KBM-7 (cell line): ENCODE measurements around the gene AACS.
"Not testable (repeated sequence)": the region's sequence is repeated elsewhere in the genome, so short reads cannot be mapped to it uniquely, and the experiment has no call there.

ENCODE experiments used
- DNase-seq: peaks from one replicate; pipeline ENCODE4 v3.0.0-alpha.2; 2015
- in situ Hi-C: fragments of 300-500 bp; cut with MboI; formaldehyde crosslinking; loops from 2 replicates; pipeline ENCODE4 v1.14.3; 2020; ENCODE audit warnings: low sequenced_read_pairs, low pct_unique_long_range_greater_than_20kb, mixed read lengths

Gene AACS

DNA sequence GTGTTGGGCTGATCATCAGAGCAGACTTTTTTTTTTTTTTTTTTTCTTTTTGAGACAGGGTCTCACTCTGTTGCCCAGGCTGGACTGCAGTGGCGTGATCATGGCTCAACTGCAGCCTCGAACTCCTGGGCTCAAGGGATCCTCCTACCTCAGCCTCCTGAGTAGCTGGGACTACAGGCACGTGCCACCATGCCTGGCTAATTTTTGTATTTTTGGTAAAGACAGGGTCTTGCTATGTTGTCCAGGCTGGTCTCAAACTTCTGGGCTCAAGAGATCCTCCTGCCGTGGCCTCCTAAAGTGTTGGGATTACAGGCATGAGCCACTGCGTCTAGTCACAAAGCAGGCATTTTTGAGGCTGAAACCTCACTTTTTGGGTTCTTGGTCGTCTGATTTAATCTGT, 23.0 kb downstream of the AACS start:
- DNase-seq, in situ Hi-C loops: not testable (repeated sequence)

DNA sequence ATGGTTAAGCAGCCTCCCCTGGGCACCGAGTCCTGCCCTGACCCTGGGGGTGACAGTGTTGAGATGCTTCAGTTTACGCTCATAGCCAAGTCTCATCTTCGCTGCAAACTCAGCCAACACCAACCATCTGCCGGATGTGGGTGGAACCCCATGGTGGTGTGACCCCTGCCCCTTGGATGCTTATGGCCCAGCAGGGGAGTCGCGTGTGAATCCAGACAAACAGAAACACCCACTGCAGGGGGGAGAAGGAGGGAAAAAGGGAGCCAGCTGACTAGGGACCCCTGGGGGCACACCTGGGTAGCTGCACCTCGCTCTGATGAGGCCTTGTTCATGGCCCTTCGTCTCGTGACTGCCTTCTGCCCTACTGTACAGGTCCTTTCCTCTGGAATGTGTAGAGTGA, 23.8 kb downstream of the AACS start:
- in situ Hi-C loops, result no loop called here

DNA sequence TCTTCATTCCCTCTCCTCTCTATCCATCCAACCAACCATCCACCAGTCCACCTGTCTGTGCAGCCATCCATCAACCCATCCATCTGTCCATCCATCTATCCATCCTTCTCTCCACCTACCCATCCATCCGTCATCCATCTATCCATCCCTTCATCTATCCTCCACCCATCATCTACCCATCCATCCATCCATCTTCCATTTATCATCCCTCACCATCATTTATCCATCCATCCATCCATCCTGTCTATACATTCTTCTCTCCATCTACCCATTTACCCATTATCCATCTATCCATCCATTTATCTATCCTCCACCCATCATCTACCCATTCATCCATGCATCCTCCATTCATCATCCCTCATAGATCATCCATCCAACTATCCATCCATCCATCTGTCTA, 24.4 kb downstream of the AACS start:
- in situ Hi-C loops, result no loop called here

More for the DNA sequence above, 23.8 kb downstream of the AACS start:
- no peak for DNase-seq

DNA sequence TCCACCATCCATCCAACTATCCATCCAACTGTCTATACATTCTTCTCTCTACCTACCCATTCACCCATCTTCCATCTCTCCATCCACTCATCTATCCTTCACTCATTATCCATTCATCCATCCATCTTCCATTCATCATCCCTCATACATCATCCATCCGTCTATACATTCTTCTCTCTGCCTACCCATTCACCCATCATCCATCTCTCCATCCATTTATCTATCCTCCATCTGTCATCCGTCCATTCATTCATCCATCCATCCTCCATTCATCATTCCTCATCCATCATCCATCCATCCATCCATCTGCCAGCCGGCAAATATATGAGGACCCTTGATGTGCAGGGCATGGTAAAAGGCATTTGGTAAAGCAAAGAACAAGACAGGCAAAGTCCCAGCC, 25.2 kb downstream of the AACS start:
- no peak for DNase-seq
- in situ Hi-C loops, result no loop called here

More for the DNA sequence above, 24.4 kb downstream of the AACS start:
- DNase-seq, result no peak

DNA sequence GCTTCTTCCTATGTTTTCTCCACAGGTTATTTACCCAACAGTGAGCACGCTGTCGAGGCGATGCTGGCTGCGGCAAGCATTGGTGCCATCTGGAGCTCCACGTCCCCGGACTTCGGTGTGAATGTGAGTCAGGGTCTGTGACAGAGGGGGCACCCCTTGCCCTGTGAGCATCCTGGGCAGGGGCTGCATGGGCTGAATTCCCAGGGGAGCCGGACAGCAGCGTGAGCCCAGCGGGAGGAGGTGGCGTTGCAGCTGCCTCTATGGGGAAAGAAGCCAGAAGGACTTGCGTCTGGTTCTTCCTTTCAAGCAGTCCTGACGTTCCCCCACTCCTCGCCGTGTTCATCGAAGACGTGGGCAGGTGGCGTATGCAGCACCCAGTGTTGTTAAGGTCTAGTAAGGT, 26.2 kb downstream of the AACS start:
- in situ Hi-C loops, result no loop called here
- DNase-seq, result no peak

DNA sequence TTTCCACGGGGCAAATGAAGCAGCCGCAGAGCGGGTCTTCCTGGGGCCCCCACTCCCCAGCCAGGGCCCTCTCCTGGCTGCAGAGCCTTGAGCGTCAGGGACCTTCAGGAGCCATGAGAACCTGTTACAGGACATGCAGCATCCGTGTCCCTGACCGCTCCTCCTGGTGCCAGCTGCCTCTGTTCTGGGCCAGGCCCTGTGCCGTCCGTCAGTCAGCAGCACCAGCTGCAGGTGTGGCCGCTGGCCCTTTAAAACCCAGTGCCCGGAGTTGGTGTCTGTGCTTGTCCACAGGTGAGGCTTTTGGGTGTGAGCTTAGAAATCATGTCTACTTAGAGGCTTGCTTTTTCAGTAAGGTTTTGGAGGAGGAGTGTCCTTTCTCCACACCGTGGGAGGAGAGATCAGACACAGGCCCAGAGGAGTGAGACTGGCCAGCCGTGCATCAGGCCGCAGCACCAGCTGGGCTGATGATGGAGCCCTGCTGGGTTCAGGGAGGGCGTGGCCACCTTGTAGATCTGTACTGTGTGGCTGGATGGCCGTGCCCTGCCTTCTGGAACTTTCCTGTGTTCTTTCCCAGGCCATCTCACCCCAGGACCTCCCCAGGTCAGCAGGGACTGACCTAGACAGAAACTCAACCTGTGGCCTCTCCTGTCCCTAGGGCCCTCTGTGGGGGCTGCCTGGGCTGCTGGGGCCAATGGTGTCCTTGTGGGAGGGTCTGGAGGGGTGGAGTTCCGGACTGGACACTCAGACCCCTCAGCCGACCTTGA, 27.1 kb downstream of the AACS start:
- in situ Hi-C loops, result no loop called here
- DNase-seq, result no peak

DNA sequence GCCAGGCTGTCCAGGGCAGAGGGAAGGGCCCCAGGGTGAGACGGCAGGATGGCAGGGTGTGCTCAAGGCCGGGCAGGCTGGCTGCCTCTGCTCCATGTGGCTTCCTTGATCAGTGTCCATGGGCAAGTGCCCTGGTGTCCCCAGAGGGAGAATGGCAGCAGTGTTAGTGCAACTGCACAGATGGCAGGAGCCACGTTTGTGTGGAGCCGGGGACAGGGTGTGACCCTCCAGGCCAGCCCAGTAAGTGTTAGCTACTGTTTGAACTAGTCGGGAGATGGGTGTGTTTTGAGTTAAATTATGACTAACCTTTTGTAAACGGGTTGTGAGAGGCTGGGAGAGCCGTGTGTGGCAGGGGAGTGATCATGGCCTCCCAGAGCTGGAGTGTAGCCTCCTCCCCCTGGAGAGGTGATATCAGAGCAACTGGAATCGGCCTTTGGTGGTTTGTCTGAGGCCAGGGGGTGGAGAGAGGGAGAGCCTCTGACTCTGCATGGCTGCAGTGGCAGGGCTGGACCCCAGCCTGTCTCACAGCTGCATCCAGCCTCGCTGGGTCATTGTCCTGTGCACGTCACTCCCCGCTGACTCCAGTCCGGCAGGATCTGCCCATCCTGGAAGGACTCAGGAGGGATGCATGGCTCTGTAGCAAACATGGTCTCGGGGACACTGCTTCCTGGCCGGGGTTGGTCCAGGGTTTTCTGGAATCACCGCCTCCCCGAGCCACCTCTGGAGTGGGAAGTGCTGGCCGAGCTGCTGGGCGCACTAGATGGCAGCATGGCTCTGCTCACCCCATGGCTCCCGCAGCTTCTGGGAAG, 27.8 kb downstream of the AACS start:
- no peak for DNase-seq
- in situ Hi-C loops, result no loop called here

DNA sequence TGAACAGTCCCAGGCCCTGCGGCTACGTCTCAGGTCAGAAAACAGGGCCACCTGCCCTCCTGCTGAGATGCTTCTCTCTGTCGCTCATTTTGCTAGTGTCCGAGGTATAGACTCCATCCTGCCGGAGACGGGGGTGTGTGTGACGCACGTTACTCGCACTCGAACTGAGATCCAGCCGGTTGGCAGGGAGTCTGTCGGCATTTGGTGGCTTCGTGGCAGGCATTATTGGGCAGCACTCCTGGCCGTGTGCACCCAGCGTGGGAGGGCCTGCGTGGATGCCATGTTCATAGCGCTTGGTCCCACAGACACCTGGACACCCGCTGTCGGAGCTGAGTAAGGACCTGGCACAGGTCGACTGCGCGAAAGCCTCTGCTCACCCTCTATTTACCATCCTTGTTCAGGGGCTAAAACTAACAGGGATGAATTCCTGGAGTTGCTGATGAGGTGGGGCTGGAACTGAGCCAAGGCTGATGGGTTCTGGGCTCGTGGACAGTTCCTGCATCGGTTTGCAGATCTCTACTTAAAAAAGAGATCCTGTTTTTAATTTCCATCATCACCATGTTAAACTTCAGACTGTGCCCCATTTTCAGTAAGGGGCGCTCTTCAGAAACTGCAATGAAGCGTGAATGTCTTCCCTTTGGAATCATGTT, 28.6 kb downstream of the AACS start:
- no peak for DNase-seq
- in situ Hi-C loops, result no loop called here

DNA sequence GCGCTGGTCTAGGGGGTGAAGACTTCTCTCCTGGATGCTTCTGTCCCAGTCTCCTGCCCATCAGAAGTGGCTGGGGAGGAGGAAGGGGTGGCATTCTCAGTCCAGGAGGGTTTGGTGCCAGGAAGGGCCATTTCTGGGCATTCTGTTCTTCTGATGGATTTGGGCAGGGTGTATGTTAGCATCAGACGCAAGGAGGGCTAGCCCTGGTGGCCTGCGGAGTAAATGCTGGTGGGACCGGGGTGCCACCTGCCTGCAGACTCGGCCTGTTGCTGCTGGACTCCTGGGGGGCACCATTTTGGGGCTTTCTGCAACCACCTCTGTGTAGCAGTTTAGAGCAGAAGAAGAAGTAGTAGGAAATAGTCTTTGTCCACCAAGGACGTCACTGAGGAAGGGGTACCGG, 31.7 kb downstream of the AACS start:
- DNase-seq, result no peak
- in situ Hi-C loops, result no loop called here

DNA sequence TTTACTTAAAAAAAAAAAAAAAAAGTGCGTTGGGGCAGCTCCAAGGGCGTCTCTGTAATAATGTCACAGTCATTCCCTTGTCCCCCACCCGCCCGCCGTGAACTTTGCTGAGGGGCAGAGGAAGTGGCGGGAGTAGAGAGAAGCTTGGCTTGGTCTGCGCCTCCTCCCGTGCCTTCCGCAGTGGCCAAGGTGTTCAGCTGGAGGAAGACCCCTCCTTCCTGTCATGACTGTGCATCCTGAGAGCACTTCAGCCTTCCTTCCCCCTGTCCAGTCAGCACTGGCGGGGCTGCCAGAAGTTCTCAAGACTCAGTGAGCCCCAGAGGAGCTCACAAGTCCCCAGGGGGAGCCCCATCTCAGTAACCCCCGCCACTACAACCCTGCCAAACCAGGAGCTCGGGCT, 32.2 kb downstream of the AACS start:
- in situ Hi-C loops, result no loop called here
- no peak for DNase-seq

DNA sequence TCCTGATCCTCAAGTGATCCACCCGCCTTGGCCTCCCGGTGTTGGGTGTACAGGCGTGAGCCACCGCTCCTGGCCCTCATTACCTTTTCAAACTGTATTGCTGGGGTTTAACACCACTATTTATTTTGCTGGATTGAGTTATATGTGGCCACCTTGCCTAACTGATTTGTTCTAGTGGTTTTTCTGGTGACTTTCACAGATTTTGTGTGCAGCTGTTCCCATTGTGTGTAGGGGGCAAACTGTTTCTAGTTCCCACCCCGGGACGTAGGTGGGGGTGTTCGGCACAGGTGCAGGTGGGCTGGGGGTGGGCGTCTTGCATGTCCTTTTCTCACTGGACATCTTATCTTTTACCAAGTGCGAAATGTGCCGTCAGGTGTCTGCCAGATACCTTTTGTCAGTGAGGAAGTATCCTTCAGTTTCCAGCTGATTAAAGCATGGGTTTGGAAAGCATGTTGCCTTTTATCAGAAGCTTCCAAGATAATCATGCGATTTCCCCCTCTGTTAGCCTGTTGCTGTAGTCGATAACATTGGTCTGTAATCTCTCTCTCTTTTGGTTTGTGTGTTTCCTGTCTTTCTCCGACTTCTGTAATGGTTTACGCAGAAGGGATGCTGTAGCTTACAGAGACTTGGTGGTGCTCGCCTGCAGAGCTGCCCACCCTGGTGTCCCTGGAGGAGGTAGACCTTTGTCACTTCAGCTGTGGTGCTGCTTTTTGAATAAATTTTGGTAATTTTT, 33.6 kb downstream of the AACS start:
- no peak for DNase-seq
- in situ Hi-C loops, result no loop called here

DNA sequence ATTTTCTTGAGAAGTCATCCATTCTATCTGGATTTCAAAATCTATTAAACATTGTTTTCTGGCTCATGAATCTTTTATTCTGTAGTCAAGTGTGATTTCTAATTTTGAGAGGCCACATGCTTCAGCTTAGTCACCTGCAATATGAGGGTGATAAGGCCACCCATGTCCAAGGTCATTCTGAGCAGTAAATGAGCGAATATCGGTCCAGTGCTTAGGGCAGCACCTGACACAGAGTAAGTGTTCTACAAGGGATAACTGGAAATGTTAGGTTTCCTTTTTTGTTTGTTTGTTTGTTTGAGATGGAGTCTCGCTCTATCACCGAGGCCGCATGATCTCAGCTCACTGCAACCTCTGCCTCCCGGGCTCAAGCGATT, 34.2 kb downstream of the AACS start:
- no peak for DNase-seq
- in situ Hi-C loops, result no loop called here

DNA sequence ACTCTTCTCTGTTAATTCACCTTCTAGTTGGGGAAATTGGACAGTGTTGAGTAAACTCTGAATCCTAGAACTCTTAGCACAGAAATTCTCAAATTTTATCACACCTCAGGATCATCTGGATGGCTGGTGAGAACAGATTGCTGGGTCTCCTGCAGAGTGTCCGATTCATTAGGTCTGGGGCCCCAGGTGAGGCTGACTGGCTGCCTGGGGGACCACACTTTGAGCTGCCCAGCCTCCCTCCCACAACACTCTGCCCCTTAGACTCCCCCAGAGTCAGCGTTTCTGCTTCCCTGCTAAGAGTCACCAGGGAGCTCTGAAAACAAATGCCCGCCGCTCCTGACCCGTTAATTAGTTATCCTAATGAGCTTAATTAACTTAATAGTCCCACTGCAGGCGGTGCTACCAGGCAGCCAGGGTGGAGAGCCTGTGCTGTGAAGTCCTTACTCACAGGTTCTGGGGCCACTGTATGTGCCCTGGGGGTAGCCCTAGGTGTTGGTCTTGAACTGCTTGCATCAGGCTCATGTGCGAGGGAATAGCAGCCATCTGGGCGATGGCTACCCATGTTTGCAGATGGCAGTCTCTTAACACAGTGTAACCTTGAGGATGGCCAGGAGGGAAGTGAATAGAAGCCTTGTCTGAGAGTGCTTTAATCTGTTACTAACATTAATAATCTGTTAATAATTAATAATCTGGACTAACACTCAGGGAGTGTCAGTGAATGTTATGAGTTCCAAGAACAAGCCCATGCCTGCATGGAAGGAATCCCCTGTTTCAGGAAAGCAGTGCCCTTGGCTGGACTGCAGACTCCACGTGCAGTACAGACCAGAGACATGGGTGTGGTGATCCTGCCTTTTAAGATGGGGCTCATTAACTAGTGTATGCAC, 35.6 kb downstream of the AACS start:
- no peak for DNase-seq
- in situ Hi-C loops, result no loop called here

DNA sequence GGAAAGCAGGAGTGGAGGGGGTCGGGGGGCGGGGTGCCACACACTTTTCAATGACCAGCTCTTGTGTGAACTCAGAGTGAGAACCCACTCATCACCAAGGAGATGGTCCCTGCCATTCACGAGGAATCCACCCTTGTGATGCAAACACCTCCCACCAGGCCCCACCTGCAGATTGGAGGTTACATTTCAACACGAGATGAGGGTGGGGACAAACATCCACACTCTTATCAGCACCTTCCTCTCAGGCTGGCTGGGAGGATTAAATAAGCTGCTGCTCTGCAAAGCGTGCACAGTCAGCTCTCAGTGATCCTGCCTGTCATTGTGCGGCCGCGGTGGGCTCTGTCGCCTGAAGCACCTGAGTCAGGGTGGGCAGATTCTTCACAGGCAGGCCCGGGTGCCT, 39.7 kb downstream of the AACS start:
- no peak for DNase-seq
- in situ Hi-C loops, result no loop called here

DNA sequence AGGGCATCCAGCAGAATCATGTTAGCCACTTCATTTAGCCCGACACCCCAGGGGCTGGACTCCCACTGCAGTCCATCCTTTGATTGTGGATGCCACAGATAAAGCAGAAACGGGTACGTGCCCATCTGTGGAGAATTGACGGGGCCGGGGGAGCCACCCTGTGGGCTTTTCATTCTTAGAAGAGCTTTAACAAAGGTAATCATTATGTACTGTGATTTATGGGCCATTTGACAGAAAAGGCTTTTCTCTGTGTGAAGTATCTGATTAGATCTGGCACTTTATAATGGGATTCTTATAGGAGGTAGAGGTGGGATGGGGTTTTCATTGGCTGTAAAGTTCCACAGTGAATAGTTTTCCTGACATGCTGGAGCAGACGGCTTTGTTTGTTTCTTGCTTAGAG, 40.4 kb downstream of the AACS start:
- in situ Hi-C loops, result no loop called here
- DNase-seq, result no peak

DNA sequence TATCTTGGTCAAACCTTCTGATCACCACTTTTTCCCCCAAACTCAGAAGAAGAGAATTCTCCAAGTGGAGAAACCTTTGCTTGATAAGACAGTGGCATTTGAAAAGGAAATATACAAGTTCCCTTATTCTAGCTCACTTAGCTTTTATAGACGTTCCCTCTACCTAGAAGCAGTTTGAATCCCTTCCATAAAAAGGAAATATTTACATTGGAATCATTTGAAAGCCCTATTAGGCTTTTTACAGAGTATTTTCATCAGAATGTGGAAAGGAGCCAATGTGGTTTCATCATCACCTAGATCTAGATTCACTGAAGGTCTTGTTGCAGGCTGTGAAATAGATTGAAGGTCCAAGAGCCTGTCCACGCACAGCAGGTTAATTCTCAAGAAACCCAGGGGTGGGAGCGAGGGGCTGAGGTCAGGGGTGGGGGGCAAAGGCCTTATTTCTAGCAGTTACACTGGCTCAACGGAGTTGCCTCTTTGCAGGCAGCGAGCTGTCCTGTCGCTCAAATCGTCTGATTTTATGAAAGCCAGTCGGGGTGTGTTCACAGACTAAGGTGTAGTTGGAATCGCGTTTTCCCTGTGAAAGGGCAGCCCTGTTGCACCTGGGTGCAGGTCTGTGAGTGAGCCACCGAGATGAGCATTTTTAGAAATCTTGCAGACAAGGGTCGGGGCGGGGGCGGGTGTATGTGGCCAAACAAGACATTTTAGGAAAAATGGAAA, 45.6 kb downstream of the AACS start:
- in situ Hi-C loops, result no loop called here
- DNase-seq, result no peak

DNA sequence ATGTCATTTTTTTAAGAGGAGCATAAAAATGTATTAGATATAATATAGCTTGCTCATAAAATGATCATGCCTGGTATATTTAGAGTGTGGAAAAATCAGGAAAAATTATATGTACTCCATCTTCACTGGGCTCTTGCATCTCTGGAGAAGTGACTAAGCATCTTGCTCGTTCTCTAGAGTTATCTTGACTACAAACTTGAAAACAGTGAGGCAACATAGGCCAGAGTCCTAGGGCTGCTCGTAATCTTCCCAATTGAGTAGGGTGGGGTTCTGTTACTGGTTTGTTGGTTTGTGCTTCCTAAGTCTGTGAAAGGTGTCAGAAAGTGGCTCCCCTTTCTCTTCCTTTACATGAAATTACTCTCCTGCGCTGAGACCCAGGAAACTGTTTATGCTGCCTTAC, 46.2 kb downstream of the AACS start:
- in situ Hi-C loops, result no loop called here
- no peak for DNase-seq

DNA sequence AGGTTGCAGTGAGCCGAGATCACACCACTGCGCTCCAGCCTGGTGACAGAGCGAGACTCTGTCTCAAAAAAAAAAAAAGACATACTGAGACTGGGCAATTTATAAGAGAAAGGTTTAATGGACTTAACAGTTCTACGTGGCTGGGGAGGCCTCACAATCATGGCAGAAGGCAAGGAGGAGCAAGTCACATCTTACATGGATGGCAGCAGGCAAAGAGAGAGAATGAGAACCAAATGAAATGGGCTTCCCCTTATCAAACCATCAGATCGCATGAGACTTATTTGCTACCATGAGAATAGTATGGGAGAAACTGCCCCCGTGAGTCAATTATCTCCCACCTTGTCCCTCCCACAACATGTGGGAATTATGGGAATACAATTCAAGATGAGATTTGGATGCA, 47.4 kb downstream of the AACS start:
- DNase-seq, in situ Hi-C loops: not testable (repeated sequence)
